HG03558 (cell line): Measurements from ENCODE around the gene CCDC3.
"Not testable (repeated sequence)": the region's sequence is repeated elsewhere in the genome, so short reads cannot be mapped to it uniquely, and the experiment has no call there.

ENCODE experiments used
- ATAC-seq: cut with Tn5 transposase; IDR thresholded peaks from one replicate; pipeline ENCODE4 v1.9.1; 2021; ENCODE audit warnings: moderate number of reproducible peaks; ENCODE audit not compliant: unreplicated experiment; ENCODE audit errors: extremely low read depth

CCDC3 gene

DNA sequence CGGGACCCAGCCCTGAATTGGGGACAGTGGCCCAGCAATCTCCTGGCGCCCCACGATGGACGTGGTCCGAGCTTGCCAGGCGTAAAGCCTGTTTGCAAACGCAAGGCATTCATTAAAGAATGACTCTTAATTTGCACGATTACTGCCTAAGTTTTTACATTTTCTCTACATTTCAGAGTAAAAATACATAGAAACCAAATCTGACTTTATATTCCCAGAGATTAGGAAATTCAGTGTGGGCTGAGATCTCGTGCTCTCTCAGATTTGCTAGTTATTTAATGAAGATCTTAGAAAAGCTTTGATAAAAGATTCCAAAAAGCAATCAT, 337 bp upstream of the CCDC3 start:
- ATAC-seq, result no peak

DNA sequence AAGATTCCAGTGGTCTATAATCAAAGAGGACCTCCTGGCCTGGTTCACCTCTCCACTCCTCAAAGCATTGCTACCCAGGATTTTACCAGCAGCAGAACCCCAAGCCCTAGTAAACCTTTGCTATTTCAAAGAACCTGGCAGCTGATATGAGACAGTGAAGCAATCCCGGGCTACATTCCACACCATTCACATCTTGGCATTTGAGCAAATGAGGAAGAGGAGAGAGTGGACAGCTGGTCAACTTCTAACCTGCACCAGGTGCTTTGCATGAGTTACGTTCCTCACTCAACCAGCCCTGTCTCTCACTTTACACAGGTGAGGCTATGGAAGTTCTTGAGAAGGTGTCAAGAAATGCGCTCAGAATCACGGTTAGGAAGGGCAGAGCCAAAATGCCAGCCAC, 1.1 kb downstream of the CCDC3 start:
- ATAC-seq, result no peak

DNA sequence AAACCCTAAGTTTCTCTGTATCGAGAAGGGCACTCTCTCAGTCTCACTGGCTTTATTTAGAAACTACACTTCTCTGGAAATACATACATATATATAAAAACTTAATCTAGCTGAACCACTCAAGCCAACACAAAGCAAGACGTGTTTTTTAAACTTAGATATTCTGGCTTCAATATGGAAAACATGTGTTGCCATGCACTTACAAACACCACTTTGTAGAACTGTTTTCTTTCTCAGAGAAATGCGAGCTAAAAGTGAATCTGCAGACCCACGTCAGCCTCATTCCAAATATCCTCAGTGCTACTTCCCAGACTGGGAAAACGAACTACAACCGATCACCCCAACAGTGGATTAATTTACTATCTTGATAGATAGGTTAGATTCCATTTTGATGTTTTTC, 1.7 kb downstream of the CCDC3 start:
- ATAC-seq, result no peak

DNA sequence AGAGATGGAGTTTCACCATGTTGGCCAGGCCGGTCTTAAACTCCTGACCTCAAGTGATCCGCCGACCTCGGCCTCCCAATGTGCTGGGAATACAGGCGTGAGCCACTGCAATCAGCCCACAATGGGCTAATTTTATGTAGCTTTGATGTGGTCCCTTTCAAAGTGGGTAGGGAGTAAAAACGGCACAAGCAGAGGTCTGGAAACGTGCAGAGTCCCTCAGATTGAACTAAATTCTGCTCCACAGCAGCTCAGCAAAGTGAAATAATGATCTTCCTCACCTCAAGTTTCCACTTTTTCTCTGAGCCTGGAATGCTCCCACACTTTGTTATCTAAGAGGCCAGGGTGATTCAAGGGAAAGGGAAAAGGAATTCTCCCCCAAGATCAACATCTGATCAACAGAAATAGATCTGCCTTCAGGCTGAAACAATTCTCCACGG, 6.1 kb downstream of the CCDC3 start:
- ATAC-seq, result no peak

DNA sequence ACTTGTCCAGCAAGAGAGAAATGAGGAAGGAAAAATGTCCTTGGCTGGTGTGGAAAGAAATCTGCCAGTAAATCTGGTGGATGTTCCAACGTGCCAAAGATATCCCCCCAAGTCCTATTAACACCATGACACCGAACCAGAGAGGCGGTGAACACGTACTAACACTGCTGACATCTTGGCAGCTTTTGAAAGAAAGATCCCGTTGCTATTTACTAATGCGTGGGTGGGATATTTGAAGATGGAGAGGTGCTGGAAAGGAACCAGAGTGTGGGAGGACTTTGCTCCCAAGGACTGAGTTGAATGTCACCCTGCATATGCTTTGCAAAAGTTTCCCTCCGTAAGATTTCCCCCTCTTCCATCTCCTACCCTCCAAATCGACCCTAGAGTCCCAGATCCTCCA, 7.9 kb downstream of the CCDC3 start:
- ATAC-seq, result no peak

DNA sequence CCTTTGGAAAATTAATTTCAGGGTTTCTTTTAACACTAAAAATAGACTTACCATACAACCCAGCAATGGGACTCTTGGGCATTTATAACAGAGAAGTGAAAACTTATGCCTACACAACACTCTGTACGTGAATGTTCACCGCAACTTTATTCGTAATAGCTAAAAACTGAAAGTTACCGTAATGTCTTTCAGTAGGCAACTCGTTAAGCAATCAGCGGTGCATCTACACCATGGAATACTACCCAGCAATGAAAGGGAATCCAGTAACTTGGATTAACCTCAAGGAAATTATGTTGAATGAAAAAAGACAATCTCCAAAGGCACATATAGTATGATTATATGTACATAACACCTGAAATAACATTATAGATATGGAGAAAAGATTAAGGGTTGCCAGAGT, 16.2 kb downstream of the CCDC3 start:
- no peak for ATAC-seq

DNA sequence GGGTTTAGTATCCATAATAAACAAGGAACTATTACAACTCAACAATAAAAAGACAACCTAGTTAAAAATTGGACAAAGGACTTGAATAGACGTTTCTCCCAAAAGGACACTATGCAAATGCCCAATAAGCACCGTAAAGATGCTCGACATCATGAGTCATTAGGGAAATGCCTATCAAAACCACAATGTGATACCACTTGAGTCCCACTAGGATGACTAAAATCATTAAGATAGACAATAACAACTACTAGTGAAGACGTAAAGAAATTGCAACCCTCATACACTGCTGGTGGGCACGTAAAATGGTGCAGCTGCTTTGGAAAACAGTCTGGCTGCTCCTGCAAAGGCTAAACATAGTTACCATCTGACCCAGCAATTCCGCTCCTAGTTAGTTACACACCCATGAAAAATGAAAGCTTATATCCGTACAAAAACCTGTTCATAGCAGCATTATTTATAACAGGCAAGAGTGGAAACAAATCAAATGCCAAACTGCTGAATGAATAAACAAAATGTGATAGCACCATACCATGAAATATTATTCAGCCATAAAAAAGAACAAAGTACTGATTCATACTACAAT, 17.3 kb downstream of the CCDC3 start:
- ATAC-seq, result no peak

DNA sequence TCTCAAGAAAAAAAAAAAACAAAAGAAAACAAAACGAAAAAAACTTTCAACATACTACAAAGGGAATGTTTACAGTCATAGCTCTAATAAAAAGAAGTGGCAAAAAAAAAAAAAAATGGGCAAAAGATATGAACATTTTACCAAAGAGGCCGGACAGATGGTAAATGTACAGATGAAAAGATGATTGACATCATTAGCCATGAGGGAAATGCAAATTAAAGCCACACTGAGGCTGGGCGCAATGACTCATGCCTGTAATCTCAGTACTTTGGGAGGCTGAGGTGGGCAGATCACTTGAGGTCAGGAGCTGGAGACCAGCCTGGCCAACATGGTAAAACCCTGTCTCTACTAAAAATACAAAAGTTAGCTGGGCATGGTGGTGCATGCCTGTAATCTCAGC, 17.9 kb downstream of the CCDC3 start:
- not testable (repeated sequence) for ATAC-seq

DNA sequence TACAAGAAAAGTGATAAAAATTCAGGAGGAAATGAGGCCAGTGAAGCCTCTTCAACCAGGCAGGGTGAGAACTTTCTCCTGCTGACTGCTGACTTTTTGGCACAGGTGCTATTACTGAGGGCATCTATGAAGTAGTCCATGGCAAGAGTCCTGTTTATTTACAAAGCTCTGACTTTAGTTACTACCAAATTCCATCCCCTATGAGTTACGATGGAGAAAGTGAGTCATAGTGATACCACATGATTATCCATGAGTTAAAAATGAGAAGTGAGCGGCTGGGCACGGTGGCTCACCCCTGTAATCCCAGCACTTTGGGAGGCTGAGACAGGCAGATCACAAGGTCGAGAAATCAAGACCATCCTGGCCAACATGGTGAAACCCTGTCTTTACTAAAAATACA, 19.9 kb downstream of the CCDC3 start:
- no peak for ATAC-seq

DNA sequence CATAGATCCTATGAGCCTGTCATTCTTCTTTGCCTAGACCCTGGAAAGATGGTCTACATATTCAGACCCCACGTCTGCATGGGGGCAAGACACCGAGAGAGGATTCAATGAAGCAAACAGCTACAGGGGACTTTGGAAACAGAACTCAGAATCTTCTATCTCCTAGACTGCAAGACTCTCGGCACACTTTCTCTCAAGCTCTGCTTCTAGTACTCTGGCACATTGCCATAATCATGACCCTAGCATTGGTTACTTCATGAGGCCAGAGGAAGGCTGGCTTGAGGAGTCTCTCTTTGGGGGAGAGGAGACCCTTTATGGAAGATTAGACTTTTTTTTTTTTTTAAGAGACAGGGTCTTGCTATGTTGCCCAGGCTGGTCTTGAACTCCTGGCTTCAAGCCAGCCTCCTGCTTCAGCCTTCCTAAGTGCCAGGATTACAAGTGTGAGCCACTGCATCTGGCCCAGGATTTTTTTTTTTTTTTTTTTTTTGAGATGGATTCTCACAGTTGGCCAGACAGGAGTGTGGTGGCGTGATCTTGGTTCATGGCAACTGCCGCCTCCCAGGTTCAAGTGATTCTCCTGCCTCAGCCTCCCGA, 20.7 kb downstream of the CCDC3 start:
- no peak for ATAC-seq

DNA sequence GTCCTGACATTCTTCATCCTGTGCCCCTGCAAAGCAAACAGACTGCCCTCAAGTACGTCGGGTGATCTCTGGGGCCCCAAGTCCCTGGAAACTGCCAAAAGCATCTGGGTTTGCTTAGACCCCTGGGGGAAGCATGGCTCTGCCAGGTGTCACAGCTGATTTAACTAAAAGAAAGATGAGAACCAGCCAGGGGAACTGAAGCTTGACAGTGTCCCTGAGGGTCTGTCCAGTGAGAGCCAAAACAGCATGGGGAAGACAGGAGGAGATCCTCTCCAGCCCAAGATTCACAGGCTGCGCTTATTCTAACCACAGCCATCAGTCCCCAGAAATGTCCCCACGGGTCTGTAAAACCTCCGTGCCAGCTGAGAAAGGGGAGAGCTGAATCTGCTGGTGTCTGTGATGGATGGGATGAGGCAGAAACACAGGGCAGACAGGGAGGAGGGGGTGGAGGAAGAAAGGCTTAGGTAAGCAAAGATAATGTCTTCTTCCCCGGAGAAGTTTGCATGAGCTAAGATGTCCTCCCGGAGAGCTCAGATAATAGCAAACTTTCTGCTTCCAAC, 21.3 kb downstream of the CCDC3 start:
- no peak for ATAC-seq

DNA sequence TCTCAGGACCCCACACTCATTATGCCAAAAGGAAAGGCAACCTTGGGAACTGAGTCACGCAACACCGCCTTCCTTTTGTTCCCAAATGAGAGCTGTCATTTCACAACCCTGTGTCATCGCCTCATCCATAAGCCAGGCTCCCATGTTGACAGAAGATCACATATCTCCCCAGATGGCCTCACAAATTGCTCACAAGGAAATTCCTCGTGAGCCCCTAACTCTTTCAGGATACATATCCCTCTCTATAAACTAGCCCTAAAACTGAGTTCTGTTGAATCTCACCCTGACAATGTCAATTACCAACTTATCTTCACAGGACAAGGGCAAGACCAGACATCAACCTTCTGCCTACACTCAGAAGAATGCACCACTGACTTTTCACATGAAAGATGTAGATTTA, 22.6 kb downstream of the CCDC3 start:
- ATAC-seq, result no peak

DNA sequence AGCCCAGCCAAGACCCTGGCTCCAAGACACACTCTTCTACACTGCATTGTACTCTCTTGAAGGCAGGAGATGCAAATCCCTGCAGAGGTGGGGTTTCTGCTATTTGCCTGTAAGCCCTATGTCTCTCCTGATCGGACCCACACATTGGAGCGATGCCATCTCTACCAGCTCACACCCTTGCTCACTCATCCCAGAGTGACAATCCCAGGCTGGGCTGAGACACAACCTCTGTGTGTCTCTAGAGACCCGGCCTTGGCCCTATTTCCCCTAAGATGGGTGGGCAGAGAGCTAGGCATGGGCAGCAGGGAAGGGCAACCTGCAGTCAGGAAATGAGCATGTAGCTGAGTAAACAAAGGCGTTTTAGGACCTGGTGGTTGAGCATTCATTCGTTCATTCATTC, 25.6 kb downstream of the CCDC3 start:
- no peak for ATAC-seq

DNA sequence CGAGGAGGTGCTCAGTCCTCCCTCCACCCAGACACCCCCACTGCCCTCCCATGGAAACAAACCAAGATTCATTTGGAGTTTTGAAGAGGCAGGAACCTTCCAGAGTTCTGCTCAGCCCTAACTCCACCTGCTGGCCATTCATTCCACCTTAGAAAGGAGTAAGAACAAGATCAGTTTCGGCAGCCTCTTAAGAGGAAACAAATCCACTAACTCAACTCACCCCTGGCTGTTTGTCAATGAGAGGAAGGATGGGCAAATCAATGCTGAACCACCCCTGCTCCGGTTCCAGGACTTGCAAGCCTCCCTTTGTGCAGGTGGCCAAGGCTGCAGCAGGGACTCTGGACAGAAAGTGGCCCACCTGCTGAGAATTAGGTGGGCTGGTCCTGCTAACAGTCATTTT, 26.2 kb downstream of the CCDC3 start:
- ATAC-seq, result no peak

DNA sequence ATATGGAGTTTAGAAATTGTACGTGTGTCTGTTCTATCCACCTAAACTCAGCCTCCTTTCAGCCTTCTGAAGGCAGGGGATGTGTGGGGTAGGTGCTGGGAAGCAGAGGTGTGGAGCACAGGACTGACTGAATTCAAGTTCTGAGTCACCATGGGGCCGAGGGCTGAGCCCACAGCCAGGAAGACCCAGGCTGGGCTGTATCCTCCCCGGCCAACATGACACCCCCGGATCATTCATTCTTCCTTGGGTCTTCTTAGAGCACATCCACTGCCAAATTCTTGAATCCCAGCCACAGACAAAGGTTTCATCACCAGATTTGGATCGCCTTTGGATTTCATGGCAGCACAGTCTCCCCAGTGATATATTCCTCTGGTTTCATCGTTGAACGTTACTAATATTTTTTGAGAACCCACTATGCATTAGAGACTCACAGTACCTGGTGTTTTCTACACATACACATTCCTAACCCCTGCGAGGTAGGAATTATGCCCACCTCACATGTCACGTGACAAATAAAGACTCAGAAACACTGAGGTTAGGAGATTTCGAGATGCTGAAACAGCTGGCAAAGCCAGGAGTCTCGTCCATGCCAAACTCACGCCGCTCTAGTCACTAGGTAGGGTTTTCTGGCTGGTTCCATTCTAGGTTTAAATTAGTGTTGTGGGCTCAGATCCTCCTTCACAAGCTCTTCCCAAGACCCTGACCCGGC, 26.9 kb downstream of the CCDC3 start:
- no peak for ATAC-seq

DNA sequence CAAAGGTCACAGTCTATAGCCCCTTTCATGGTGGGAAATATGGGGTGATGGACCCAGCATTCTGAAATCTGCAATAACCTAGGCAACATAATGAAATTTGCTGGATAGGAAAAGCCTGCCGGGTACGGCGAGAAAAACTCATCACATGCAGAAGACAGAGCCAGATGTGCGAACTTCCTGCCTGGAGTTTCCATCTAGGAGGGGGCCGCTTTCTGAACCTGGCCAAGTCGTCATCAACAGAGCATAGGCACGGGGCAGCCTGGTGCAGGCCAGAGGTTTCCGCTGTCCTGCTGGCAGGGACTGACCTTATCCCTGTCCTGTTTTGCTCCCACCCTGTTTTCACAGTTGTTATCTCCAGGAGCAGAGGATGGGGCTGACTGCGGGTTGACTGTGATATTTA, 27.4 kb downstream of the CCDC3 start:
- ATAC-seq, result no peak

DNA sequence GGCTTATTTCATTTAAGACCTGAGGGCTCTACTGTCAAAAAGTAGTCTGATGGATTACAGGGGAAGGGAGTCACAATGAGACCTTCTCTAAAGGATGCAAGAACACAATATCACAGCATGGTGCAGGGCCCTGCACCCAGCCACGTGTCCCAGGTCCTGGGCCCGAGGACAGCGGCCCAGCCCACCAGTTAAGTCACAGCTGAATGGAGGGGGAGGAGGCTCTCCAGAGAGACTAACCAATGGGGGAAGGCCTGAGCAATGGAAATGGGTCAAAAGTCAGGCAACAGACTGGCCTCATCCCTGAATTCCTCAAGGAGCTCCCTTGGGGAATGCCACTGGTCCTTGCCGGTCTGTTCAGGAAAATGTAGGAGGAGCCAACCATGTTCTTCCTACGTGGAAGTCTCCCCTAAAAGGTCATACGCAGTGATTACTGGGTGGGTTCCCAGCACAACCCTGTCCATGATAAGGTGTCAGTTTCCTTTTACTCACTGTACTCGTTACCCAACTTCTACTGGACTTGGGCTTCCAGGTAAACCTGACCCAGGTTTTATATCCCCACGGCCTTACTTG, 28.3 kb downstream of the CCDC3 start:
- no peak for ATAC-seq

DNA sequence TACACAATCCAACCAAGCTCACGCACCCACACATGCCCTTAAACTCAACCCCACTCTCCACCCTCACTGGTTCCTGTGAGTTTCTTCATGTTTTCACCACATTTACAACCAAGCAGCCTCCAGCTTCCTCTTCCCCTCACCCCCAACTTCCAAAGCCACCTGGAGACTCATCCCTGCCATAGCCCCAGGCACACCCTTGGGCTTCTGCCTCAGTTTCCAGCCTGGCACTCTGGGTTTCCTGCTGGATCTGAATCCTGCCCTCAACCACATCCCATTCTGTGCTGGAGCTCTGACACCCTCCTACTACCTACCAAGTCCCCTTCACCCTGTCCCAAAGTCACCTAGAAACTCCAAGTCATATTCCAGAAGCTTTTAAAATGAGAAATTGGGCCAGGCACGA, 29.4 kb downstream of the CCDC3 start:
- ATAC-seq, result no peak

DNA sequence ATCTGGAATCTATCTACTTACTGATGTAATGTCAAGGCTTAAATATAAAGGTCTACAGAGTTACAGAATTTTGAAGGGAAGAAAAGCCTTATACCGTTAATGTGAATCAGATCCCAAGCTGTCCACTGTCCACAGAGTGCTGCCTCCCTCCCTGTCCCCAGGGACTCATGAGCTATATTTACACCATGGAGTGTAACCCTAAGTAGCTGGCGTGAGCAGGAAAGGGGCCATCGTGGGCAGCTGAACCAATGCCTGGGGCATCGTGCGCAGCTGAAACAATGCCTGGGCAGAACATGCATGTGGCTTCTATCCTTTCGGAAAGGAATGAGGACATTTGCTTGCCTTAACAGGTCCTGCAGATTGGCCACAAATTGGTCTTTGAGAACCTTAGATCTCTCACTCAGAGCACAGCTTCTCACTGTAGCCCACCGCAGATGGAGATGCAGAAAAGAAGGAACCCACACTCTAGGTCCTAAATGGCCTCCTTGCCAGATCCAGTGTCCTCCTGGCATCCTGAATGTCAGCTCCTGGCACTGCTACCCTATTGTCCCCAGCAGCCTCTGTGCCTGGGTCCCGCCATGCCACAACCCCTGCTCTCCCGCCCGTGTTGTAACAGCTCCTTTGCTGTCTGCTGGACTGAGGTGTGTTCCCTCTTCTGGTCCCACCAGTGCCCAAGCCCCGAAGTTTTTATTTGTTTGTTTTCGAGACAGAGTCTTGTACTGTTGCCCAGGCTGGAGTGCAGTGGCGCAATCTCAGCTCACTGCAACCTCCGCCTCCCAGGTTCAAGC, 30.3 kb downstream of the CCDC3 start:
- no peak for ATAC-seq

DNA sequence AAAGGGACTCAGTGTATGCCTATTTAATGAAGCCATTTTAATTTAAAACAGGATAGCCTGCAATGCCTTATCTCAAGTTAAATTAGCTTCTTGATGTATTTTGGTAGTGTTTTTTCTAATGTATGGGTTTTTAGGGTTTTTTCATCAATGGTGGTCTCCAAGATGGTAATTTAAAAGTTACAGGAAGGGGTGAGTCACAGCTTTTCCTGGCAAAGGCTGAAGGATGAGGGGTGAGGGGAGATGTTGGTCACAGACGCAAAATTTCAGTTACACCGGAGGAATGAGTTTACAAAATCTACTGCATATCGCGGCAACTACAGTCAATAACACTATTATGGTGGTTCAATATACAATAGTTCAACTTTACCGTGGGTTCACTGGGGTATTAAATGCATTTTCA, 31.6 kb downstream of the CCDC3 start:
- ATAC-seq, result no peak

DNA sequence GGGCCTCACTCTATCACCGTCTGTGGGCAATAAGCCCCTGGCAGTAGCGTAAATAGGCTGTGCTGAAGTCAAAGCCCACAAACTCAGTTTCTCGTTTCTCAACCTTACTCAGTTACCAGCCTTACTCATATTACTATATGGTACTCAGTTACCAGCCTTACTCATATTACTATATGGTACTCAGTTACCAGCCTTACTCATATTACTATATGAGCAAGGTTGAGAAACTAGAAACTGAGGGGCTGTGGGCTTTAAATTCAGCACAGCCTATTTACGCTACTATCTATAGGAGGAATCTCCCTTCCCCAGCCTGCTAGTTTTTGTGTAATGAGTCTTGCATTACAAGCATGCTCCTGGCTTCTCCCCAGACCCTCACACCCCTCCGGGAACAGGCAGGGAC, 35.4 kb downstream of the CCDC3 start:
- ATAC-seq, result no peak
